ENCODE results near the gene NELFB. TPM values are rescaled to one million over a fixed set of nuclear protein-coding genes. Genes with fewer than 3 reads are reported as not detected.

NELFB gene
- total and polyA plus RNA-seq, 2 of the 4 experiments (the other 2 are of a cell fraction), result 36.9 to 66.0 TPM

DNA sequence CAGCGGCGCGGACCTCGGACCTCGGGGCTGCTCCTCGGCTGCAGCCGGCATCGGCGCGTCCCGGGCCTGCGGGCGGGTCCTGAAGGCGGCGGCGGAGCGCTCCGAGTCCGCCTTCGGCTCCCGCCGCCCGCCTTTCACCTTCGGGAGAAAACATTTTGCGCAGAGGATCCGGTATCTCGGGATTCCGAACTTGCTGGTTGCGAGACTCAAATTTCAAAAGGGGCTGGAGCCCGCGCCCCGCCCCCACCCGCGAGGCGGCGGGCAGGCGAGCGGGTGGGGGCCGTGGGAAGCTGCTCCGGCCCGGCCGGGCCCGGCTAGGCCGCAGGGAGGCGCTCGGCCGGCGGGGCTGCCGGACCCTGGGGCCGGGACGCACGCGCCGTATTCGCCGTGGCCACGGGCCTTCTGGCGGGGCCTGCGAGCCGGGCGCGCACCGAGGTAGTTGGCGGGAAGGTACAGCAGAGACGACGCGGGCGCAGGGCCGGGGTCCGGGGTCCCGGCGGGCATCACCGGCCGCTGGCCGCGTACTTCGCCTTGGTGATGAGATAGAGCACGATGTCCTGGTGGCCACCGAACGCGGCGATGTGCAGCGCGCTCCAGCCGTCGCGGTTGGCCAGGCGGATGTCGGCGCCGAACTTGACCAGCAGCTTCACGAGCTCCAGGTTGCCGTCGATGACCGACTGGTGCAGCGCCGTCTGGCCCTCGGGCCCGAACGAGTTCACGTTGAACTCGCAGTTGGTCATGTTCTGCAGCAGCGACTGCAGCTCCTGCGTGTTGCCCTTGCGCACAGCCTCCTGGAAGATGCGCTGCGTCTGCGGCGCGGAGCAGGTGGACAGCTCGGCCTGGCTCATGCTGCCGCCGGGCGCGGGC is 46.2 kb downstream of the NELFB start (continued):
- no peak for TF ChIP-seq BHLHE40 (IDR thresholded peaks at IDR 0.05; ENCODE audit: low read depth, low read length)
- TF ChIP-seq MAZ (IDR thresholded peaks at IDR 0.05; ENCODE audit: borderline replicate concordance, low read depth, low read length), result no peak

DNA sequence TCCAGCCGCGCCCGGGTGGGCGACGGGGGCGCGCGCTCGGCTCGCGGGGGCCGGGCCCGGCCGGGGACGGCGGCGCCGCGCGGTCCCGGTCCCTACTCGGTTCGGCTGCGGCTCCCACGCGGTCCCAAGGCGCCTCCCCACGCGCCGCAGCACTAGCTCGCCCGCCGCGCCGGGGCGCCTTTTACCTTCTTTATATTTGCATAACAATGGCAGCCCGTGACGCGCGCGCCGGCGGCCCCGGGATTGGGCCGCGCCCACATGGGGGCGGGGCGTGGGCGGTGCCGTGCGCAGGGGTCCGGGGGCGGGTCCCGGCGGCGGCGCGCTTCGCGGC is 47.0 kb downstream of the NELFB start, which contains the start of gene NRARP:
Gene NRARP (minus strand): TSS at position 154 of the 331 bp plus-strand sequence. CDS start 343 bp downstream, outside the sequence.
- Histone ChIP-seq H3K9ac (ENCODE audit: low read depth, low read length) (no peak within 1 kb of the TSS), H3K79me1 (ENCODE audit: low read depth in 1 of 2, low read length in 2 of 2) (no peaks in the 10 kb centered on the region), H2BK5ac (ENCODE audit: low read depth, low read length, poor library complexity, severe bottlenecking) (no peak within 1 kb of the TSS), H3K23ac (ENCODE audit: low read depth, low read length) (peak within 1 kb of the TSS; percentile 38; the same call in 1 of the 2 replicates), H4K5ac (ENCODE audit: low read depth, low read length) (no peak within 1 kb of the TSS), H2AK9ac (replicated peaks; ENCODE audit: low read depth, low read length, poor library complexity) (peak within 1 kb of the TSS; percentile 78), H3K4me2 (ENCODE audit: low read depth, low read length) (peak within 1 kb of the TSS; percentile 96), H3K4me1 (ENCODE audit: control insufficient read depth, insufficient read depth, low read length) (peaks cover 3% of the 10 kb centered on the region), H3K14ac (replicated peaks; ENCODE audit: low read depth, low read length) (no peak within 1 kb of the TSS), H3K18ac (ENCODE audit: low read depth, low read length) (no peak within 1 kb of the TSS), H4K91ac (ENCODE audit: insufficient read depth, low read depth, low read length) (no peak within 1 kb of the TSS), H2BK15ac (ENCODE audit: low read depth, low read length) (no peak within 1 kb of the TSS), H2BK20ac (ENCODE audit: low read depth, low read length) (no peak within 1 kb of the TSS), H3K4ac (ENCODE audit: low read depth, low read length) (no peak within 1 kb of the TSS), H2BK120ac (ENCODE audit: low read depth, low read length) (no peak within 1 kb of the TSS), H3K27me3 (ENCODE audit: control insufficient read depth, insufficient read depth, low read length) (peaks cover 26% of the 10 kb centered on the region), H3K56ac (ENCODE audit: extremely low read depth, insufficient read depth, low read length) (no peak within 1 kb of the TSS), H4K20me1 (ENCODE audit: insufficient read depth, low read length) (peaks cover 4% of the 10 kb centered on the region; the same call in 1 of the 2 replicates), H3K36me3 (ENCODE audit: control insufficient read depth, insufficient read depth, low read length) (no peaks in the 10 kb centered on the region), H2AK5ac (ENCODE audit: low read depth, low read length) (no peak within 1 kb of the TSS), H3K9me3 (ENCODE audit: control insufficient read depth, insufficient read depth, low read length) (no peaks in the 10 kb centered on the region), H3K27ac (ENCODE audit: insufficient read depth, low read length) (no peak within 1 kb of the TSS), H4K8ac (ENCODE audit: low read depth in 2 of 2, low read length in 2 of 2) (0 out of 4 replicates have a peak within 1 kb of the TSS, but pooled peaks of 1 of the 2 experiments have one; percentile 25), H3K4me3 (ENCODE audit: insufficient read depth, low read depth, low read length) (peak within 1 kb of the TSS; percentile 56), H2AFZ (replicated peaks; ENCODE audit: low read length, poor library complexity) (peak within 1 kb of the TSS; percentile 92), H3K9me1 (ENCODE audit: insufficient read depth, low read length) (no peaks in the 10 kb centered on the region)
- ATAC-seq (ENCODE audit: low read depth), result peak; percentile 87
- intact Hi-C loops (cut with micrococcal nuclease), result no loop called here
- dilution Hi-C loops (cut with HindIII; ENCODE audit: low sequenced_read_pairs, unreplicated experiment), result no loop called here
- POLR2A ChIA-PET (ENCODE audit: unreplicated experiment), result no interaction called here
- in situ Hi-C loops (cut with MboI; ENCODE audit: low sequenced_read_pairs), result no loop called here
- BruUV-seq (replicated peaks), result no TSS peak
- TF ChIP-seq RFX5 (IDR thresholded peaks at IDR 0.05; ENCODE audit: low read depth, low read length), result no peak
- 0 out of 2 replicates have a peak, but pooled peaks have one; percentile 16 for TF ChIP-seq CEBPB (IDR thresholded peaks at IDR 0.05; ENCODE audit: low read depth, low read length)
- TF ChIP-seq MAZ (IDR thresholded peaks at IDR 0.05; ENCODE audit: borderline replicate concordance, low read depth, low read length), result peak; percentile 56; the same call in 1 of the 2 replicates
- TF ChIP-seq POLR2A (IDR thresholded peaks at IDR 0.05; ENCODE audit: low read depth, low read length), result 0 out of 2 replicates have a peak, but pooled peaks have one; percentile 25
- TF ChIP-seq, protein P1, sequence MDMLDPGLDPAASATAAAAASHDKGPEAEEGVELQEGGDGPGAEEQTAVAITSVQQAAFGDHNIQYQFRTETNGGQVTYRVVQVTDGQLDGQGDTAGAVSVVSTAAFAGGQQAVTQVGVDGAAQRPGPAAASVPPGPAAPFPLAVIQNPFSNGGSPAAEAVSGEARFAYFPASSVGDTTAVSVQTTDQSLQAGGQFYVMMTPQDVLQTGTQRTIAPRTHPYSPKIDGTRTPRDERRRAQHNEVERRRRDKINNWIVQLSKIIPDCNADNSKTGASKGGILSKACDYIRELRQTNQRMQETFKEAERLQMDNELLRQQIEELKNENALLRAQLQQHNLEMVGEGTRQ (IDR thresholded peaks at IDR 0.05; ENCODE audit: low read depth, low read length), result peak; percentile 25; the same call in 1 of the 2 replicates
- CTCF ChIA-PET, result interaction anchor here (1.0 to 1.5 kb wide), 3 partner anchors 11 to 233 kb away, joined by 3 to 4 read pairs (median 3); no protein-coding TSS in a partner anchor
- 0% methylated on average over 27 of the region's 60 CpGs; no CpG with 5 or more reads in 1 of the 2 experiments for WGBS, 2 experiments (ENCODE audit: extremely low coverage in 2 of 2, insufficient read length in 1 of 2)
- peak; percentile 64 for DNase-seq

Data from IMR-90 (cell line).